RWPE2 (cell line): ENCODE results near the gene GHRHR.

Experiments
- ATAC-seq: fragments of 200-7000 bp; cut with Tn5 transposase; 3 replicates; pipeline ENCODE4 v1.9.1; 2021; ENCODE audit warnings: low read depth
- DNase-seq: peaks from one replicate; pipeline ENCODE4 v3.0.0-alpha.2; 2020; ENCODE audit warnings: low spot score
- H3K27ac ChIP-seq: fragments of 450-650 bp; 2 replicates; pipeline ENCODE4 v1.5.1; 2017; ENCODE audit warnings: mild to moderate bottlenecking; ENCODE audit not compliant: poor library complexity, severe bottlenecking
- H3K27me3 ChIP-seq: fragments of 250-450 bp; sonication (Bioruptor Pico); 2 replicates; pipeline ENCODE4 v1.5.1; 2021; ENCODE audit warnings: mild to moderate bottlenecking, moderate library complexity; ENCODE audit not compliant: insufficient read depth, poor library complexity, severe bottlenecking
- H3K36me3 ChIP-seq: fragments of 250-450 bp; sonication (Bioruptor Pico); 2 replicates; pipeline ENCODE4 v1.5.1; 2020; ENCODE audit warnings: low read depth, mild to moderate bottlenecking, moderate library complexity
- H3K4me1 ChIP-seq: fragments of 250-450 bp; sonication (Bioruptor Pico); 2 replicates; pipeline ENCODE4 v1.5.1; 2021; ENCODE audit warnings: mild to moderate bottlenecking, moderate library complexity; ENCODE audit not compliant: insufficient read depth, poor library complexity, severe bottlenecking
- H3K4me3 ChIP-seq: fragments of 250-450 bp; sonication (Bioruptor Pico); 2 replicates; pipeline ENCODE4 v1.5.1; 2021; ENCODE audit warnings: mild to moderate bottlenecking, moderate library complexity; ENCODE audit not compliant: severe bottlenecking
- H3K9me3 ChIP-seq: fragments of 250-450 bp; sonication (Bioruptor Pico); 2 replicates; pipeline ENCODE4 v1.5.1; 2021; ENCODE audit warnings: mild to moderate bottlenecking, moderate library complexity; ENCODE audit not compliant: severe bottlenecking
- TF ChIP-seq, protein P1 (sequence below): fragments of 450-650 bp; IDR thresholded peaks from one replicate; pipeline ENCODE4 v1.5.1; 2017; ENCODE audit warnings: mild to moderate bottlenecking, moderate library complexity; ENCODE audit not compliant: poor library complexity, severe bottlenecking

The GHRHR gene

GRCh38 chr7:31003721-31004120 is 40.0 kb downstream of the GHRHR start:
- H3K4me3 ChIP-seq: no peak overlapping the region
- no peaks in the 10 kb centered on the region for H3K36me3 ChIP-seq
- H3K4me1 ChIP-seq: no peaks in the 10 kb centered on the region
- ATAC-seq (peak; percentile 48; the same call in 2 of the 3 replicates), DNase-seq (no peak)
- H3K27ac ChIP-seq: no peak overlapping the region
- H3K27me3 ChIP-seq: no peaks in the 10 kb centered on the region
- TF ChIP-seq, protein P1, sequence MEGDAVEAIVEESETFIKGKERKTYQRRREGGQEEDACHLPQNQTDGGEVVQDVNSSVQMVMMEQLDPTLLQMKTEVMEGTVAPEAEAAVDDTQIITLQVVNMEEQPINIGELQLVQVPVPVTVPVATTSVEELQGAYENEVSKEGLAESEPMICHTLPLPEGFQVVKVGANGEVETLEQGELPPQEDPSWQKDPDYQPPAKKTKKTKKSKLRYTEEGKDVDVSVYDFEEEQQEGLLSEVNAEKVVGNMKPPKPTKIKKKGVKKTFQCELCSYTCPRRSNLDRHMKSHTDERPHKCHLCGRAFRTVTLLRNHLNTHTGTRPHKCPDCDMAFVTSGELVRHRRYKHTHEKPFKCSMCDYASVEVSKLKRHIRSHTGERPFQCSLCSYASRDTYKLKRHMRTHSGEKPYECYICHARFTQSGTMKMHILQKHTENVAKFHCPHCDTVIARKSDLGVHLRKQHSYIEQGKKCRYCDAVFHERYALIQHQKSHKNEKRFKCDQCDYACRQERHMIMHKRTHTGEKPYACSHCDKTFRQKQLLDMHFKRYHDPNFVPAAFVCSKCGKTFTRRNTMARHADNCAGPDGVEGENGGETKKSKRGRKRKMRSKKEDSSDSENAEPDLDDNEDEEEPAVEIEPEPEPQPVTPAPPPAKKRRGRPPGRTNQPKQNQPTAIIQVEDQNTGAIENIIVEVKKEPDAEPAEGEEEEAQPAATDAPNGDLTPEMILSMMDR: no peak
- H3K9me3 ChIP-seq: no peaks in the 10 kb centered on the region

DNA sequence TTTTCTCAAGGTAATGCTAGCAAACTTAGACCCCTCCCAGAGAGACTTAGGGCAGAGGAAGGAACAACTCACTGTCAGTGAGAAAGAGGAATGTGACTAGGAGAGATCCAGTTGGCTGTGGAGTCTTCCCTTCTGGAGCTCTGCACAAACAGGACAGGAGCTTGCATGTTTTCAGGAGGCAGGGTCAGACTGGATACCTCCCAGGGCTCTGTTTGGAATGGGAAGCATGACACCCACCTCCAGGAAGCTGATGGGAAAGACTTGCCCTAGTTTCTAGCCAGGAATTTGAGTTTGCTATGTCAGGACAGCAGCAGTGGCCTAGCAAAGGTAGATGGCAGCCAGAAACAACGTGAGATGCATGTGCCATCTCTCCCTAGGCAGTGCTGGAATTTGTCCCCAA is 40.6 kb downstream of the GHRHR start:
- no peak for DNase-seq
- no peak for ATAC-seq
- Histone ChIP-seq H3K4me1 (no peaks in the 10 kb centered on the region), H3K36me3 (no peaks in the 10 kb centered on the region), H3K4me3 (no peak overlapping the region), H3K27me3 (no peaks in the 10 kb centered on the region), H3K27ac (no peak overlapping the region), H3K9me3 (no peaks in the 10 kb centered on the region)
- TF ChIP-seq, protein P1: no peak

DNA sequence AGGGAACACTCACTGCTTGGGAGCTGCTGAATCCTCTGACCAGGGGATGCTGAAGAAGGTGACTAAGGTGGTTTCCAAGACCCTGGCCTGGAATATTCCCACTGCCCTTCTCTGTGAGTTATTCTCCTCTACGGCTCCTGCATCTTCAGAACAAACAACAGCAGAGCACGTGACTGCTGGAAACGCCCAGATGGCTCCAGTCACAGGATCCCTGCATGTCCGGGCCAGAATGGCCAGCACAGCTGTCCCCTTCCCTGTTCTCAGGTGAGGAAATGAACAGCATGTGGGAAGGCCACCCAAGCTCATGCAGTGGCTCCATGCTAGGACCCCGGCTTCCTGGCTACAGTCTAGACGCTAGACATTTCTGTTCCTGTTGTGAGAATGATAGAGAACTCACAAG is 43.1 kb downstream of the GHRHR start:
- Histone ChIP-seq H3K4me3 (no peak overlapping the region), H3K27me3 (no peaks in the 10 kb centered on the region), H3K27ac (no peak overlapping the region), H3K9me3 (no peaks in the 10 kb centered on the region), H3K4me1 (no peaks in the 10 kb centered on the region), H3K36me3 (no peaks in the 10 kb centered on the region)
- no peak for DNase-seq
- no peak for ATAC-seq
- TF ChIP-seq, protein P1: no peak

- H3K4me3 ChIP-seq: no peak overlapping the region
- no peaks in the 10 kb centered on the region for H3K27me3 ChIP-seq
- no peaks in the 10 kb centered on the region for H3K4me1 ChIP-seq
- DNase-seq (no peak), ATAC-seq (no peak)
- H3K36me3 ChIP-seq: no peaks in the 10 kb centered on the region
- H3K27ac ChIP-seq: no peak overlapping the region
- H3K9me3 ChIP-seq: no peaks in the 10 kb centered on the region
- TF ChIP-seq, protein P1: no peak
Observed at GRCh38 chr7:31007634-31008033, 43.9 kb downstream of the GHRHR start.

GRCh38 chr7:31014826-31015225 is 51.1 kb downstream of the GHRHR start:
- TF ChIP-seq, protein P1: no peak
- H3K4me3 ChIP-seq: no peak overlapping the region
- no peaks in the 10 kb centered on the region for H3K36me3 ChIP-seq
- no peaks in the 10 kb centered on the region for H3K4me1 ChIP-seq
- H3K9me3 ChIP-seq: no peaks in the 10 kb centered on the region
- no peak for ATAC-seq
- H3K27me3 ChIP-seq: no peaks in the 10 kb centered on the region
- H3K27ac ChIP-seq: no peak overlapping the region
- no peak for DNase-seq
